GM19351 (cell line): ENCODE measurements around the gene LCN9.

Source experiments
- ATAC-seq: cut with Tn5 transposase; IDR thresholded peaks from one replicate; pipeline ENCODE4 v1.9.1; 2021; ENCODE audit warnings: mild to moderate bottlenecking, moderate library complexity; ENCODE audit not compliant: unreplicated experiment

The LCN9 gene

DNA sequence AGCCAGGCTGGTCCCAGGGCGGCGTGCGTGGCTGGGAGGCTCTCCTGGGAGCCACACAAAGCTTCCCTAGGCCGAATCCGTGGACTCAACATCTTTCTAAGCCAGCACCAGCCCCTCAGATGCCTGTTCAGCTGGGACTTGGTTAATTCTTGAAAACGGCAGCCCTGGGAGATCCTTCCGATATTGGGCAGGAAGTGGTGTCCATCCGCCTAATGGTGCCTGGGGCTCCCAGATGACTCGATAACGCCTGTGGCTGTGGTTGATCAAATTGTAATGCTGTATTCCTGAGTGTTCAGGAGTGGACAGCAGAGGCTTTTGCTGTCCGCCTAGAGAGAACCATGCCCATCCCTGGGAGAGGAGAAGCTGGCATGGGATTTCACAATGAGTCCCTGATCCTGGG lies 52.9 kb downstream of the LCN9 start:
- ATAC-seq: no peak
